Smooth muscle cell (in vitro differentiated cells): Measurements from ENCODE around the gene MMP27. TPM values are rescaled to one million over a fixed set of nuclear protein-coding genes. Genes with fewer than 3 reads are reported as not detected.

Experiments
- DNase-seq: peaks from one replicate; lab custom pipeline; 2025; ENCODE audit not compliant: unreplicated experiment; lab: John Stamatoyannopoulos, UW
- H2AFZ ChIP-seq: fragments of 200-600 bp; sonication (generic); 2 replicates; pipeline ENCODE4 v1.6.0; 2016; ENCODE audit warnings: antibody characterized with exemption, low read depth, mild to moderate bottlenecking
- H3F3A ChIP-seq: fragments of 200-600 bp; sonication (generic); 2 replicates; pipeline ENCODE4 v1.6.0; 2017; ENCODE audit warnings: antibody characterized with exemption, low read depth
- H3K27ac ChIP-seq: fragments of 200-600 bp; sonication (generic); 2 replicates; pipeline ENCODE4 v1.5.1; 2016; ENCODE audit warnings: low read depth, mild to moderate bottlenecking
- H3K27me3 ChIP-seq: fragments of 200-600 bp; sonication (generic); 2 replicates; pipeline ENCODE4 v1.6.1; 2016; ENCODE audit warnings: low read depth, mild to moderate bottlenecking
- H3K36me3 ChIP-seq: fragments of 200-600 bp; sonication (generic); 2 replicates; pipeline ENCODE4 v1.5.1; 2016; ENCODE audit warnings: low read depth
- H3K4me1 ChIP-seq: fragments of 200-600 bp; sonication (generic); 2 replicates; pipeline ENCODE4 v1.5.1; 2016; ENCODE audit warnings: low read depth
- H3K4me2 ChIP-seq: fragments of 200-600 bp; sonication (generic); 2 replicates; pipeline ENCODE4 v1.6.0; 2016; ENCODE audit warnings: mild to moderate bottlenecking
- H3K4me3 ChIP-seq: fragments of 200-600 bp; sonication (generic); 2 replicates; pipeline ENCODE4 v1.5.1; 2016; ENCODE audit warnings: mild to moderate bottlenecking
- H3K79me2 ChIP-seq: fragments of 200-600 bp; sonication (generic); 2 replicates; pipeline ENCODE4 v1.6.0; 2016; ENCODE audit warnings: low read depth, mild to moderate bottlenecking
- H3K9ac ChIP-seq: fragments of 200-600 bp; sonication (generic); 2 replicates; pipeline ENCODE4 v1.6.0; 2016; ENCODE audit warnings: low read depth
- H3K9me3 ChIP-seq: fragments of 200-600 bp; sonication (generic); replicated peaks from 2 replicates; pipeline ENCODE4 v1.5.1; 2016; ENCODE audit warnings: low read depth
- H4K20me1 ChIP-seq: fragments of 200-600 bp; sonication (generic); 2 replicates; pipeline ENCODE4 v1.6.0; 2016; ENCODE audit warnings: low read depth
- WGBS: methylation state at CpG from one replicate; pipeline ENCODE4 v1.1.7; 2016; ENCODE audit warnings: low lambda C conversion rate; 5-methylcytosine and 5-hydroxymethylcytosine counted together
- polyA plus RNA-seq: library from polyadenylated mRNA; unstranded; fragments of >200 nt; fragmentation: Nextera tagmentation; extraction: Ambion mirVana; gene quantifications from 2 replicates; pipeline ENCODE4 v1.2.1, GENCODE V29; 2016
- total RNA-seq: library from RNA; depleted of rRNA; stranded (reverse); fragments of >200 nt; gene quantifications from 2 replicates; pipeline ENCODE4 v1.2.3, GENCODE V29; 2014
- TF ChIP-seq, protein P1 (sequence below): fragments of 200-600 bp; sonication (generic); IDR thresholded peaks from 2 replicates; pipeline ENCODE4 v1.5.1; 2017; ENCODE audit warnings: borderline replicate concordance, mild to moderate bottlenecking, antibody characterized with exemption; ENCODE audit not compliant: insufficient read depth, poor library complexity, severe bottlenecking

Gene MMP27
- total and polyA plus RNA-seq, 2 experiments from 2014 or later, result not detected

DNA sequence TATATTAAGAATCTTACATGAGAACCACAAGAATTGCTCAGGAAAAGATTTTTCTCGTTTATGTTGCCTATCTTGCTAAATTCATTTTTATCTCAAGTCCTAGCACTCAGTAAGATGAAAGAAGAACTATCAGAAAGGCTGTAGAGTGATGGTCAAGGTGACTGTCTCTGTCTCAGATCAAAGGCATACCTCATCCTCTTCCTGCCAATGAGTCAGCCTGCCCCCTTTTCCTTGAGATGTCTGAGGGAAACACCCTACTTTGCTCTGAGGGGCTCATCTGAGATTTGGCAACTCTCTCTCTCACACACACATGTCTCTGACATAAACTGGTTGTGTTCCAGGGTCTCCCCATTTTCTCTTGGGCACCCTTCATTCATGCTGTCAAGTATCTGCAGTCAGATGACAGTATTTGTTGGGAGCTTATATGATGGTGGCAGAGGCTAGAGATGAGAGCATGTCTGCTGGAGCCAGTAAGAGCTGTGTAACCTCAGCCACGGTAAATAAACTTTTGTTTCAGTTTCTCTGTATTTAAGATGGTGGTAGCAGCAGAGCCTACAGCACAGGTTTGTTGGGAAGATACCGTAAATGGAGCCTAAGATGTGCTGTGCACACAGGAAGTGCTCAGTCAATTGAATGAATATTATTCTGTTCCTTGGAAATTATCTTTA, 1.6 kb downstream of the MMP27 start:
- no peaks in the 10 kb centered on the region for H3K4me1 ChIP-seq
- no peaks in the 10 kb centered on the region for H3F3A ChIP-seq
- no peaks in the 10 kb centered on the region for H3K36me3 ChIP-seq
- H3K79me2 ChIP-seq, result no peaks in the 10 kb centered on the region
- H3K27me3 ChIP-seq, result no peaks in the 10 kb centered on the region
- DNase-seq, result no peak
- H2AFZ ChIP-seq, result no peak overlapping the region
- no peak overlapping the region for H3K4me2 ChIP-seq
- no peak overlapping the region for H3K4me3 ChIP-seq
- no peak overlapping the region for H3K27ac ChIP-seq
- no peaks in the 10 kb centered on the region for H4K20me1 ChIP-seq
- no peak overlapping the region for H3K9ac ChIP-seq
- whole genome bisulfite sequencing, result 88% methylated on average over 3 of the region's 3 CpGs
- H3K9me3 ChIP-seq, result no peaks in the 10 kb centered on the region
- TF ChIP-seq, protein P1, sequence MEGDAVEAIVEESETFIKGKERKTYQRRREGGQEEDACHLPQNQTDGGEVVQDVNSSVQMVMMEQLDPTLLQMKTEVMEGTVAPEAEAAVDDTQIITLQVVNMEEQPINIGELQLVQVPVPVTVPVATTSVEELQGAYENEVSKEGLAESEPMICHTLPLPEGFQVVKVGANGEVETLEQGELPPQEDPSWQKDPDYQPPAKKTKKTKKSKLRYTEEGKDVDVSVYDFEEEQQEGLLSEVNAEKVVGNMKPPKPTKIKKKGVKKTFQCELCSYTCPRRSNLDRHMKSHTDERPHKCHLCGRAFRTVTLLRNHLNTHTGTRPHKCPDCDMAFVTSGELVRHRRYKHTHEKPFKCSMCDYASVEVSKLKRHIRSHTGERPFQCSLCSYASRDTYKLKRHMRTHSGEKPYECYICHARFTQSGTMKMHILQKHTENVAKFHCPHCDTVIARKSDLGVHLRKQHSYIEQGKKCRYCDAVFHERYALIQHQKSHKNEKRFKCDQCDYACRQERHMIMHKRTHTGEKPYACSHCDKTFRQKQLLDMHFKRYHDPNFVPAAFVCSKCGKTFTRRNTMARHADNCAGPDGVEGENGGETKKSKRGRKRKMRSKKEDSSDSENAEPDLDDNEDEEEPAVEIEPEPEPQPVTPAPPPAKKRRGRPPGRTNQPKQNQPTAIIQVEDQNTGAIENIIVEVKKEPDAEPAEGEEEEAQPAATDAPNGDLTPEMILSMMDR, result no peak

DNA sequence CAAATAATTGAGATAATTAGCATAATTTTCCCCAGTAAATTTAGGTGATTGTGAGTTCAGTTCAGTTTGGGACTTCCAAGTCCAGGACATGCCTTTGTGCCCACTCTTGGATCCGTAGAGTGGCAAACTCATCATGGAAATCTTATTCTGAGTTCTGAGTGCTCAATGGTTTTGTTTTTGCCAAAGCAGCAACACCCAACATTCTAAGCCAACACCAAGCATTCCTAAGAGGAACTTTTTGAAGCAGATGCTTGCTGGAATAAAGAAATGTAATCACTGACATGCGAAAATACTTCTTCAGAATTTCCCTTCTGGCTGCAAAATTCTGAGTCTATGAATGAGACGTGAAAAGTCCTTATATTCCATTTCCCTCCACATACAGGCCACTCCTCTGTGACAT, 10.4 kb downstream of the MMP27 start:
- Histone ChIP-seq H3K27ac (no peak overlapping the region), H3K79me2 (no peaks in the 10 kb centered on the region), H4K20me1 (no peaks in the 10 kb centered on the region), H3K9me3 (no peaks in the 10 kb centered on the region), H3K4me3 (no peak overlapping the region), H3F3A (no peaks in the 10 kb centered on the region), H2AFZ (no peak overlapping the region), H3K4me2 (no peak overlapping the region), H3K9ac (no peak overlapping the region), H3K27me3 (no peaks in the 10 kb centered on the region), H3K4me1 (no peaks in the 10 kb centered on the region), H3K36me3 (no peaks in the 10 kb centered on the region)
- no peak for DNase-seq
- TF ChIP-seq, protein P1, result no peak
- 90% methylated on average over 3 of the region's 3 CpGs for WGBS

DNA sequence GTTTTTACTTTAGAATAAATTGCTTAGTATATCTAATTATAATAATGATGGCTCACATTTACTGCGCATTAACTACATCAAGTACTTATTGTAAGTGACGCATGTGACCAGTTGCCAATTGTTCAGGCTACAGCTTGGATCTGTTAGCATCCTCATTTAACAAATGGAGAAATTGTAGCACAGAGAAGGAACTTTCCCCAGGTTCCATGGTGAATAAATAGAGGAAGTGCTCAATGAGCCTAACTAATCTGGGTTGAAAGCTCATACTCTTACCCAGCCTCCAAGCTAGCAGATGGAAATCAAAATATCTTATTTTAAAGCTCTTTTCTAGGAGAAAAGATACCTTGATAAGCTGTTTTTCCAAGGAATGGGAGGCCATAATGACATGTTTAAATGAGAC, 19.8 kb downstream of the MMP27 start:
- Histone ChIP-seq H3K9me3 (no peaks in the 10 kb centered on the region), H2AFZ (no peak overlapping the region), H3K36me3 (no peaks in the 10 kb centered on the region), H3K4me3 (no peak overlapping the region), H3K27me3 (no peaks in the 10 kb centered on the region), H3K79me2 (no peaks in the 10 kb centered on the region), H3K4me1 (no peaks in the 10 kb centered on the region), H3K4me2 (no peak overlapping the region), H3K9ac (no peak overlapping the region), H3F3A (no peaks in the 10 kb centered on the region), H4K20me1 (no peaks in the 10 kb centered on the region), H3K27ac (peak overlapping the region; percentile 62)
- TF ChIP-seq, protein P1, result no peak
- 89% methylated on average over 2 of the region's 2 CpGs for WGBS
- no peak for DNase-seq

DNA sequence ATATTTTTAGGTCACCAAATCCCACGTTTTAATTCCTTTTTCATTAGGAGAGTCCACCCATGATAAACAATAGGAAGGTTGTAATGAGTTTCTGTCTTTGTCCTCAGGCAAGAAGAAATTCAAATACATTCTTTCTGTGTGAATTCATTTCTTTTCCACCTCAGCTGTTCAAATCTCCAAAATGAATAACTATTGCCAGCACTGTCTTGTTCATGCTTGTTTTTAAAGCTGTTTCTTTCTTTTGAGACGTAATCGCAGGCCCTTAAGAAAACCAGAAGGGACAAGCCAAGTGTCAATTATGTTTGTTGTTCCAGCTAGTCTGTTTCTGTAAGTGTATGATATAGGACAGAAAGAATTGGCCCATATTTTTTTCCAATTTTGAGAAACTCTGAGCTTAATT, 20.2 kb downstream of the MMP27 start:
- H3K9me3 ChIP-seq, result no peaks in the 10 kb centered on the region
- no peaks in the 10 kb centered on the region for H4K20me1 ChIP-seq
- WGBS, result 50% methylated on average over 3 of the region's 3 CpGs
- TF ChIP-seq, protein P1, result no peak
- no peak for DNase-seq
- H2AFZ ChIP-seq, result no peak overlapping the region
- H3K27ac ChIP-seq, result peak overlapping the region; percentile 62
- no peaks in the 10 kb centered on the region for H3K79me2 ChIP-seq
- H3K27me3 ChIP-seq, result no peaks in the 10 kb centered on the region
- H3K4me1 ChIP-seq, result no peaks in the 10 kb centered on the region
- H3K9ac ChIP-seq, result no peak overlapping the region
- H3K4me3 ChIP-seq, result no peak overlapping the region
- no peak overlapping the region for H3K4me2 ChIP-seq
- H3K36me3 ChIP-seq, result no peaks in the 10 kb centered on the region
- H3F3A ChIP-seq, result no peaks in the 10 kb centered on the region
